ENCODE results near the gene ICOS. TPM values are rescaled to one million over a fixed set of nuclear protein-coding genes. Genes with fewer than 3 reads are reported as not detected.

Gene ICOS
- total and polyA plus RNA-seq, 2 donors (not counting 3 experiments of a cell fraction or from before 2014, with no cell fraction given) = not detected

GRCh38 chr2:203973676-203974075, 37.1 kb downstream of the ICOS start:
- H4K20me1 ChIP-seq (replicated peaks; ENCODE audit: control insufficient read depth, extremely low read depth, insufficient read depth, low read length) = no peaks in the 10 kb centered on the region
- ChIA-PET POLR2A (no interaction called here), CTCF (no interaction called here)
- TF ChIP-seq EZH2 (IDR thresholded peaks at IDR 0.05; ENCODE audit: borderline replicate concordance, low read depth, low read length, severe bottlenecking) = no peak
- H3K79me2 ChIP-seq (ENCODE audit: control insufficient read depth, insufficient read depth, low read length) = no peaks in the 10 kb centered on the region
- no peak overlapping the region for H3K9ac ChIP-seq (replicated peaks; ENCODE audit: extremely low read depth, insufficient read depth, low read length)
- no peaks in the 10 kb centered on the region for H3K4me1 ChIP-seq (ENCODE audit: control insufficient read depth, extremely low read depth, insufficient read depth, low read length)
- no peak overlapping the region for H3K27ac ChIP-seq (ENCODE audit: insufficient read depth, low read depth, low read length)
- peaks cover 7 to 8% of the 10 kb centered on the region in 2 experiments for H3K27me3 ChIP-seq (ENCODE audit: control insufficient read depth in 2 of 2, insufficient read depth in 2 of 2, low read length in 2 of 2)
- no peak overlapping the region for H3K4me3 ChIP-seq (replicated peaks in 1 of 3; ENCODE audit: insufficient read depth in 1 of 3, low read depth in 1 of 3, low read length in 3 of 3)
- dilution Hi-C loops (cut with MboI; ENCODE audit: extremely low pct_ligation_motif_present, low sequenced_read_pairs) = no loop called here
- no TSS peak for BruUV-seq (replicated peaks)
- FAIRE-seq = no peak
- no peak for DNase-seq (ENCODE audit: low read depth, low spot score)
- no peaks in the 10 kb centered on the region for H3K9me3 ChIP-seq (replicated peaks; ENCODE audit: control insufficient read depth, insufficient read depth, low read length)
- intact Hi-C loops (cut with micrococcal nuclease) = no loop called here
- H3K4me2 ChIP-seq (ENCODE audit: insufficient read depth, low read length) = no peak overlapping the region
- H3K36me3 ChIP-seq (ENCODE audit: control insufficient read depth in 2 of 2, extremely low read depth in 1 of 2, insufficient read depth in 2 of 2, low read length in 2 of 2) = no peaks in the 10 kb centered on the region
- H2AFZ ChIP-seq (ENCODE audit: low read depth, low read length) = no peak overlapping the region
- no peaks in the 10 kb centered on the region for H3K9me1 ChIP-seq (replicated peaks; ENCODE audit: control insufficient read depth, extremely low read depth, insufficient read depth, low read length)

DNA sequence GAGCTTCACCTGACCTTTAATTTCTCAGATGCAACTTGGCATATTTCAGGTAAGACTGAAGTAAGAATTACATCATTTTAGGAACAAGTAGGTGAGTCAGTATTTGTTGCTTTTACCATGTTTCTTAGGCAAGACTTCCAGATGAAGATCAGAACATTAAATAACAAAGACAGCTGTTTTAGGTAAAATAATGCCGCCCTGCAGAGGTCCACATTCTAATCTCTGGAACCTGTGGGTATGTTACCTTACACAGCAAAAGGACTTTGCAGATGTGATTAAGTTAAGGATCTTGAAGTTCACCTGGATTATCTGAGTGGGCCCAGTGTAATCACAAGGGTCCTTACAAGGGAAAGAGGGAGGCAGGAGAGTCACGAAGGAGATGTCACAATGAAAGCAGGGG, 39.3 kb downstream of the ICOS start:
- dilution Hi-C loops (cut with MboI; ENCODE audit: extremely low pct_ligation_motif_present, low sequenced_read_pairs) (no loop called here), intact Hi-C loops (cut with micrococcal nuclease) (no loop called here)
- Histone ChIP-seq H3K27me3 (ENCODE audit: control insufficient read depth in 2 of 2, insufficient read depth in 2 of 2, low read length in 2 of 2) (peaks cover 4 to 5% of the 10 kb centered on the region in 2 experiments), H3K9me3 (replicated peaks; ENCODE audit: control insufficient read depth, insufficient read depth, low read length) (no peaks in the 10 kb centered on the region), H3K79me2 (ENCODE audit: control insufficient read depth, insufficient read depth, low read length) (no peaks in the 10 kb centered on the region), H2AFZ (ENCODE audit: low read depth, low read length) (no peak overlapping the region), H3K4me2 (ENCODE audit: insufficient read depth, low read length) (no peak overlapping the region), H3K4me3 (replicated peaks in 1 of 3; ENCODE audit: insufficient read depth in 1 of 3, low read depth in 1 of 3, low read length in 3 of 3) (no peak overlapping the region), H3K27ac (ENCODE audit: insufficient read depth, low read depth, low read length) (no peak overlapping the region), H3K9ac (replicated peaks; ENCODE audit: extremely low read depth, insufficient read depth, low read length) (no peak overlapping the region), H3K9me1 (replicated peaks; ENCODE audit: control insufficient read depth, extremely low read depth, insufficient read depth, low read length) (no peaks in the 10 kb centered on the region), H4K20me1 (replicated peaks; ENCODE audit: control insufficient read depth, extremely low read depth, insufficient read depth, low read length) (no peaks in the 10 kb centered on the region), H3K4me1 (ENCODE audit: control insufficient read depth, extremely low read depth, insufficient read depth, low read length) (no peaks in the 10 kb centered on the region), H3K36me3 (ENCODE audit: control insufficient read depth in 2 of 2, extremely low read depth in 1 of 2, insufficient read depth in 2 of 2, low read length in 2 of 2) (no peaks in the 10 kb centered on the region)
- no peak for FAIRE-seq
- BruUV-seq (replicated peaks) = no TSS peak
- TF ChIP-seq POLR2A (IDR thresholded peaks at IDR 0.05; ENCODE audit: low read depth, low read length) = no peak
- CTCF ChIA-PET = no interaction called here
- DNase-seq (ENCODE audit: low read depth, low spot score) = no peak
- POLR2A ChIA-PET = no interaction called here
